Activated naive CD4-positive, alpha-beta T cell treated with anti-CD3 and anti-CD28 coated beads for 36 hours (primary cell): ENCODE results near the gene GHITM. TPM values are rescaled to one million over a fixed set of nuclear protein-coding genes. Genes with fewer than 3 reads are reported as not detected.
"Not testable (repeated sequence)": the region's sequence is repeated elsewhere in the genome, so short reads cannot be mapped to it uniquely, and the experiment has no call there.

Experiments
- CTCF ChIA-PET: fragments of 350-600 bp; sonication (Branson Sonifier 250); formaldehyde crosslinking; loops from one replicate; lab custom pipeline; 2021; ENCODE audit warnings: antibody characterized with exemption; lab: Charles Lee
- DNase-seq: peaks from one replicate; pipeline ENCODE4 v3.0.0-alpha.2; 2020
- H3K27ac Mint-ChIP-seq: one replicate; pipeline ENCODE4 v1.8.0; 2021; ENCODE audit warnings: mild to moderate bottlenecking, mixed read lengths
- H3K27me3 Mint-ChIP-seq: one replicate; pipeline ENCODE4 v1.8.0; 2021; ENCODE audit warnings: low read depth, mixed read lengths
- H3K36me3 Mint-ChIP-seq: one replicate; pipeline ENCODE4 v1.8.0; 2021; ENCODE audit warnings: low read depth, mixed read lengths
- H3K4me1 Mint-ChIP-seq: one replicate; pipeline ENCODE4 v1.8.0; 2021; ENCODE audit warnings: low read depth, mixed read lengths
- H3K4me3 Mint-ChIP-seq: one replicate; pipeline ENCODE4 v1.8.0; 2021; ENCODE audit warnings: mild to moderate bottlenecking, moderate library complexity, mixed read lengths
- H3K9me3 Mint-ChIP-seq: one replicate; pipeline ENCODE4 v1.8.0; 2021; ENCODE audit warnings: mixed read lengths
- intact Hi-C: fragments of 100-400 bp; cut with micrococcal nuclease; formaldehyde crosslinking; loops from one replicate; pipeline ENCODE4 v1.15.1; 2023
- total RNA-seq, 2 experiments: library from RNA; stranded (reverse); gene quantifications; one replicate each; pipeline ENCODE4 v1.2.3, GENCODE V29; 2021

Gene GHITM
- total RNA-seq, 2 experiments from 2014 or later: 281 TPM

DNA sequence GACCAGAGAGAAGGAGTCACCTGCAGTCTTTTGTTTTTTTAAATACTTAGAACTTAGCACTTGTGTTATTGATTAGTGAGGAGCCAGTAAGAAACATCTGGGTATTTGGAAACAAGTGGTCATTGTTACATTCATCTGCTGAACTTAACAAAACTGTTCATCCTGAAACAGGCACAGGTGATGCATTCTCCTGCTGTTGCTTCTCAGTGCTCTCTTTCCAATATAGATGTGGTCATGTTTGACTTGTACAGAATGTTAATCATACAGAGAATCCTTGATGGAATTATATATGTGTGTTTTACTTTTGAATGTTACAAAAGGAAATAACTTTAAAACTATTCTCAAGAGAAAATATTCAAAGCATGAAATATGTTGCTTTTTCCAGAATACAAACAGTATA, 13.5 kb downstream of the GHITM start:
- peaks cover 32% of the 10 kb centered on the region for H3K4me1 Mint-ChIP-seq
- intact Hi-C loops: loop anchor here (1.0 to 2.0 kb wide), 2 partner anchors 13 to 26 kb away; partner anchors contain the start of gene GHITM
- H3K27ac Mint-ChIP-seq: peak overlapping the region; percentile 79
- no peak for DNase-seq
- H3K27me3 Mint-ChIP-seq: no peaks in the 10 kb centered on the region
- H3K36me3 Mint-ChIP-seq: peaks cover 32% of the 10 kb centered on the region
- H3K4me3 Mint-ChIP-seq: no peak overlapping the region
- CTCF ChIA-PET: interaction anchor here (0.6 kb wide), 1 partner anchor 12 kb away, joined by 4 read pairs; no protein-coding TSS in a partner anchor
- no peaks in the 10 kb centered on the region for H3K9me3 Mint-ChIP-seq

DNA sequence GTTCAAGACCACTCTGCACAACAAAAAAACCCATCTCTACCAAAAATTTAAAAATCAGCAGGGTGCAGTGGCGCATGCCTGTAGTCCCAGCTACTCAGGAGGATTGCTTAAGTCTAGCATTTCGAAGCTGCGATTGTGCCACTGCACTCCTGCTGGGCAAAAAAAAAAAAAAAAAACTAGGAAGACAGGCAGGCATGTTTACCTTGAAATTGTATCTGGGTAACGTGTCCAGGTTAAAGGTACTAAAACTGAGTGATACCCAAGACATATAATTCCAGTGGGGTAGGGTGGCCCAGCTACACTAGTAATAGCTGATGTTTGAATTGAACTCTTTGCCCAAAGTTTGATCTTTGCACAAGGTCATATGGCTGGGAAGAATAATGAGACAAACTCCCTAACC, 16.2 kb downstream of the GHITM start:
- Mint-ChIP-seq H3K4me3 (no peak overlapping the region), H3K27me3 (no peaks in the 10 kb centered on the region), H3K36me3 (peaks cover 21% of the 10 kb centered on the region), H3K27ac (peak overlapping the region; percentile 3), H3K4me1 (peaks cover 34% of the 10 kb centered on the region), H3K9me3 (no peaks in the 10 kb centered on the region)
- intact Hi-C loops: no loop called here
- DNase-seq: no peak
- CTCF ChIA-PET: interaction anchor here (1.4 kb wide), 1 partner anchor 50 kb away, joined by 3 read pairs; no protein-coding TSS in a partner anchor

- intact Hi-C loops: no loop called here
- Mint-ChIP-seq H3K36me3 (peaks cover 16% of the 10 kb centered on the region), H3K9me3 (no peaks in the 10 kb centered on the region), H3K4me1 (peaks cover 34% of the 10 kb centered on the region), H3K27me3 (no peaks in the 10 kb centered on the region), H3K4me3 (no peak overlapping the region), H3K27ac (peak overlapping the region; percentile 3)
- CTCF ChIA-PET: interaction anchor here (1.2 to 2.0 kb wide), 3 partner anchors 8 to 50 kb away, joined by 3 to 8 read pairs (median 4); no protein-coding TSS in a partner anchor
- no peak for DNase-seq
Measured at GRCh38 chr10:84156009-84156408, 16.7 kb downstream of the GHITM start.

GRCh38 chr10:84156768-84157167, 17.5 kb downstream of the GHITM start:
- H3K9me3 Mint-ChIP-seq: no peaks in the 10 kb centered on the region
- no peak overlapping the region for H3K4me3 Mint-ChIP-seq
- peaks cover 34% of the 10 kb centered on the region for H3K4me1 Mint-ChIP-seq
- CTCF ChIA-PET: interaction anchor here (1.2 to 2.0 kb wide), 2 partner anchors 9 to 48 kb away, joined by 4 to 8 read pairs; no protein-coding TSS in a partner anchor
- peak; percentile 68 for DNase-seq
- intact Hi-C loops: no loop called here
- H3K36me3 Mint-ChIP-seq: peaks cover 14% of the 10 kb centered on the region
- peak overlapping the region; percentile 62 for H3K27ac Mint-ChIP-seq
- H3K27me3 Mint-ChIP-seq: no peaks in the 10 kb centered on the region

GRCh38 chr10:84158061-84158460, 18.8 kb downstream of the GHITM start:
- Mint-ChIP-seq H3K27me3 (no peaks in the 10 kb centered on the region), H3K9me3 (no peaks in the 10 kb centered on the region), H3K27ac (no peak overlapping the region), H3K4me1 (peaks cover 25% of the 10 kb centered on the region), H3K4me3 (no peak overlapping the region), H3K36me3 (peaks cover 13% of the 10 kb centered on the region)
- DNase-seq: no peak
- intact Hi-C loops: no loop called here
- CTCF ChIA-PET: interaction anchor here (2.0 kb wide), 1 partner anchor 11 kb away, joined by 8 read pairs; no protein-coding TSS in a partner anchor

DNA sequence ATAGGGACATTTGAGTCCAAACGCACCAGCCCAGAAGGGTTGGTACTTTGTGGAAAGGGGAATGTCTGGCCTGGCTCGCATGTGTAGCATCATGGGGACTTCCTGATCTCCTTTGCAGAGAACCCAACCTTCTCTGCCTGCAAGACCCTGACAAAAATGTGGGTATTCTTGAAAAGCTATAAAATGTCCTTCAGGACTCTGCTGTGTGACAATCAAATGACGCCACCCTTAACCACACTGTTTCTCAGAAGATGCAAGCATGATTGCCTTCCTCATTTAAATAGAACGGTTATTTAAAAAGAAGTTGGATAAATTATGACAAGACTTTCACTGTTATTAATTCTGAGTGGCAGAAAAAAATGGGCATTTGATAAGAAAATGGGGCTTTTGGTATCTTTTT, 19.2 kb downstream of the GHITM start:
- CTCF ChIA-PET: interaction anchor here (1.0 to 1.4 kb wide), 2 partner anchors 9 to 18 kb away, joined by 3 to 4 read pairs; no protein-coding TSS in a partner anchor
- peaks cover 20% of the 10 kb centered on the region for H3K4me1 Mint-ChIP-seq
- intact Hi-C loops: no loop called here

DNA sequence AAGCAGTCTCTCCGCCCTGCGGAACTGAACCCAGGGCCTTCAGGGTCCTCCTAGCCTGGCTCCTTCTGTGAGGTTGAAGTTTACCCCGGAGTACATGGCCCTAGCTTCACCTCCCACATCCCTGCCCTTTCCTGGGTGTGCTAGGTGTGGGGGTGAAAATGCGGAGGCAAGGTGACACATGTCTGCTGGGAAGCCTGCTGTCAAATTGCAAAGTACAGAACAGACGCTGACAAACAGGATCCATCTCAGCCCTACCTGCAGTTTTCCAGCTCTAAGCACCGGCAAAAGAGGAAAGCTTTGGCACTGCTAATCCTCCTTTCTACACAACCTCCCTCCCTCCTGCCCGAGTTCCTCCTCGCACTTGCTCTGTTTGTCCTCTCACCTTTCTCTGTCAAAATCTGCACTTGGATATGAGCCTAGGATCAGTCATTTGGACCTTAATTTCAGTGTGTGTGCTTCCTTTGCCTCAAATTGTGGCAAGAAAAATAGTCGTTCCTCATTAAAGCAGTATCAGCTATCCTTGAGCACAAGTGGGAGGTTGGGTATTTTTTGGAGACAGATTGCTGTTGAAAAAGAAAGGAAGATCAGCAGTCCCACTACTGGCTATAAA, 19.9 kb downstream of the GHITM start:
- no peak overlapping the region for H3K27ac Mint-ChIP-seq
- DNase-seq: no peak
- CTCF ChIA-PET: interaction anchor here (1.0 to 3.1 kb wide), 3 partner anchors 8 to 19 kb away, joined by 3 to 8 read pairs (median 4); no protein-coding TSS in a partner anchor
- intact Hi-C loops: no loop called here
- no peaks in the 10 kb centered on the region for H3K9me3 Mint-ChIP-seq
- H3K4me1 Mint-ChIP-seq: peaks cover 17% of the 10 kb centered on the region
- H3K4me3 Mint-ChIP-seq: no peak overlapping the region
- H3K36me3 Mint-ChIP-seq: peaks cover 9% of the 10 kb centered on the region
- H3K27me3 Mint-ChIP-seq: no peaks in the 10 kb centered on the region

More for the DNA sequence above, 19.2 kb downstream of the GHITM start:
- H3K4me3 Mint-ChIP-seq: no peak overlapping the region
- DNase-seq: no peak
- no peaks in the 10 kb centered on the region for H3K27me3 Mint-ChIP-seq
- H3K36me3 Mint-ChIP-seq: peaks cover 13% of the 10 kb centered on the region
- H3K27ac Mint-ChIP-seq: no peak overlapping the region
- no peaks in the 10 kb centered on the region for H3K9me3 Mint-ChIP-seq

DNA sequence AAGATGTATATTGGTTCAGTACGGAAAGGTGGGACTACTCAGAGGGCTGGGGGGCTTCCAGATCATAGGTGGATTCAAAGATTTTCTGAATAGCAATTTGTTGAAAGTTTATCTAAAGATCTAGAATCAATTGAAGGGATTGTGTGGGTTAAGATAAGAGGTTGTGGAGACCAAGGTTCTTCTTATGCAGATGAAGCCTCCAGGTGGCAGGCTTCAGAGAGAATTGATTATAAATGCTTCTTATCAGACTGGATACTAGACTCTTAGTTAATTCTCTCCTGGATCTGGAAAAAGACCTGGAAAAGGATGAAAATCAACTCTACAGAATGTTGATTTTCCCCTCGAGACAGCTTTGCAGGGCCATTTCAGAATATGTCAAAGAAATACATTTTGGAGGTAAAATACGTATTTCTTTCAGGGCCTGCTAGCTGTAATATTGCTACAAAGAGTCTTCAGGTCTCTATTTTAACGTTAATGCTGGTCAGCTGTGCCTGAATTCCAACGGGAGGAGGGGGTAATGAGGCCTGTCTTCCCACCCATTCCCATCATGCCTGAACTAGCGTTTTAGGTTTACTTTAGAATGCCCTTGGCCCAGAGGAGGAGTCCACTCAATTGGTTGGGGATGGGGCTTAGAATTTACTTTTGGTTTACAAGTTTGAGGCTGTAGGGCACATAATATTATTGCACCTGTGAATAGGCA, 21.5 kb downstream of the GHITM start:
- Mint-ChIP-seq H3K27me3 (peaks cover 4% of the 10 kb centered on the region), H3K4me3 (no peak overlapping the region), H3K9me3 (no peaks in the 10 kb centered on the region), H3K4me1 (peaks cover 17% of the 10 kb centered on the region), H3K27ac (no peak overlapping the region), H3K36me3 (no peaks in the 10 kb centered on the region)
- no peak for DNase-seq
- CTCF ChIA-PET: interaction anchor here (1.0 to 3.1 kb wide), 2 partner anchors 9 to 13 kb away, joined by 3 to 8 read pairs; no protein-coding TSS in a partner anchor
- intact Hi-C loops: loop anchor here (1.0 to 2.0 kb wide), 2 partner anchors 16 to 44 kb away; no protein-coding TSS in a partner anchor

DNA sequence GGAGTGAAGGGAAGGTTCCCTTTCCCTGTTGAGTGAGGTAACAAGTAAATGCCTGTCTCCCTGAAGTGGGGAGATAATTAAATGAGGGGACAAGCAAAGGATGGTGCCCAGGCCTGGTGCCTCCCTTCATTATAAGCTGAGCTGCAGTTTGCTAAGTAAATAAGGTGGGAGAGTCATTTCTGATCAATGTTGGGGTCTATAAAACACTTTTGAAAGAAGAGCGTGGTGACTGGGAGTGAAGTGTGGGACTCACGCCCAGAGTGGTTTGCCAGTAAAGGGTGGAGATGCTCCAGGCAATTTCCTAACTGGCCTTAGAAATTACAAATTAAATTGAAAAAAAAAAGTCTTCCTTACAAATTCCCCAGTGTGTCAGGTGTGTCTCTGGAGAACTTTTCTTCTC, 24.7 kb downstream of the GHITM start:
- peaks cover 7% of the 10 kb centered on the region for H3K27me3 Mint-ChIP-seq

DNA sequence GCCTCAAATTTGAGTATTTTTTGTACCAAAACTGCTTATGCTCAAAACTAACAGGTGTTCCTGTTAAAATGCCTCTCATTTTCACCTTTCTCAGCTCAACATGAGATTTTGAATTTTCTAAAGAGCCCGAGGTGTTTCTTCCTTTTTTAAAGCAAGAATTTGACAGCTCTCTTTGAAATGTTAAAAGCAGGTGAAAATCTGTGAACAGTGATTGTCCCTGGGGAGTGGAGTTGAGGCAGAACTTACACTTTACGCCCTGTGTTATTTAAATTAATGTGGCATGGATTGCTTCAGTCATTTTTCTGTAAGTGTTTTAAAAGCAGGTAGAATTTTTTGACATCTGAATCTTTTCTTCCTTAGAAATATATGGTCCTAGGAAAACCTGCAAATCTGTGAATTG, 25.1 kb downstream of the GHITM start:
- Mint-ChIP-seq H3K9me3 (no peaks in the 10 kb centered on the region), H3K27ac (no peak overlapping the region), H3K36me3 (no peaks in the 10 kb centered on the region), H3K27me3 (peaks cover 7% of the 10 kb centered on the region), H3K4me3 (no peak overlapping the region), H3K4me1 (peaks cover under 1% of the 10 kb centered on the region)
- CTCF ChIA-PET: interaction anchor here (0.9 to 1.7 kb wide), 3 partner anchors 12 to 41 kb away, joined by 4 read pairs; no protein-coding TSS in a partner anchor
- intact Hi-C loops: no loop called here
- no peak for DNase-seq

More for the DNA sequence above, 24.7 kb downstream of the GHITM start:
- H3K4me1 Mint-ChIP-seq: peaks cover 5% of the 10 kb centered on the region
- H3K4me3 Mint-ChIP-seq: no peak overlapping the region
- no peaks in the 10 kb centered on the region for H3K9me3 Mint-ChIP-seq
- no peaks in the 10 kb centered on the region for H3K36me3 Mint-ChIP-seq
- CTCF ChIA-PET: interaction anchor here (0.9 to 1.7 kb wide), 2 partner anchors 16 to 41 kb away, joined by 4 read pairs; no protein-coding TSS in a partner anchor
- H3K27ac Mint-ChIP-seq: no peak overlapping the region
- intact Hi-C loops: no loop called here
- no peak for DNase-seq

DNA sequence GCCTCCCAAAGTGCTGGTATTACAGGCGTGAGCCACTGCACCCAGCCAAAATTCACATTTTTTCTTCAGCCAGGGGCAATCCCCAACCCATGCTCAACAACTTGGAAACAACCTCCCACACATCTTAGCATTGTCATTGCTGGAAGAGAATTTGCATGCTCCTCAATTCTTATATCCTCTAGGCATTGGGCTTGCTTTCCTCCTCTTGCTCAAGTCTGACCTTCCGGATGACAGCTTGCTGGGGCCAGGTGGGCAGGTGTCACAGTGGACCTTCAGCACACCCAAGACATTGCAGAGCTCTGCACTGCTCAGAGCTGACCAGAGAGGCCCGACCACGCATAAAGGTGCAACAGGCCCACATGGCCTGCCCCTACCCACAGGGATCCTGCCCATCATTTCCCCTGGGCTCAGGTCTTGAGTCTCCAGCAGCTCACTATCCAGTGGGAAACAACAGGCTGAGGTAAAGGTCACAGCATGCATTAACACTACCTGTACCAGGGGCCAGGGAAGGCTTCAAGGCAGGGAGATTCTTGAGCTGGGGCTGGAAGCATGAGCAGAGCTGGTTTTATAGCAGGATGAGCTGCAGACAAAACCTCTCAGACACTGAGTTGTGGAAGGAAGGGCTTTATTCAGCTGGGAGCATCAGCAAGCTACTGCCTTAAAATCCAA, 27.4 kb downstream of the GHITM start:
- intact Hi-C loops: no loop called here
- Mint-ChIP-seq H3K4me1 (no peaks in the 10 kb centered on the region), H3K36me3 (no peaks in the 10 kb centered on the region), H3K4me3 (no peak overlapping the region), H3K9me3 (no peaks in the 10 kb centered on the region), H3K27ac (no peak overlapping the region), H3K27me3 (peaks cover 7% of the 10 kb centered on the region)
- CTCF ChIA-PET: interaction anchor here (1.5 kb wide), 1 partner anchor 8 kb away, joined by 4 read pairs; no protein-coding TSS in a partner anchor
- DNase-seq: no peak

DNA sequence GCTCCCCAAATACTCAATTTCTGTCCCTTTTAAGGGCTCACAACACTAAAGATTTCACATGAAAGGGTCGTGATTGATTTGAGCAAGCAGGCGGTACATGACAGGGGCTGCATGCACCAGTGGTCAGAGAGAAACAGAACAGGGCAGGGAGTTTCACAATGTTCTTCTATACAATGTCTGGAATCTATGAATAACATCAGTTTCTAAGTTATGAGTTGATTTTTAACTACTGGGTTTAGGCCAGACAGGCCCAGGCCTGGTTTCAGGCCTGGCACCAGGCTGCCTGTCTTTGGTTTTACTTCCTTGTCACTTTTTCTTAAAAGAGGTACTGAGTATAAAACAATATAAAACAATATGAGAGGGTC, 28.0 kb downstream of the GHITM start:
- H3K27ac Mint-ChIP-seq, H3K4me3 Mint-ChIP-seq, H3K4me1 Mint-ChIP-seq, H3K9me3 Mint-ChIP-seq, DNase-seq, intact Hi-C loops, H3K36me3 Mint-ChIP-seq, H3K27me3 Mint-ChIP-seq: not testable (repeated sequence)
- CTCF ChIA-PET: interaction anchor here (1.5 kb wide), 1 partner anchor 9 kb away, joined by 4 read pairs; no protein-coding TSS in a partner anchor
